Measurements from ENCODE around the gene OPCML.

The OPCML gene

GRCh38 chr11:132872211-132872610 lies 660.1 kb downstream of the OPCML start:
- no peak for DNase-seq

- no peak for DNase-seq
Measured at GRCh38 chr11:132866783-132867545, 665.3 kb downstream of the OPCML start.

- DNase-seq: no peak
Measured at GRCh38 chr11:132865623-132866022, 666.7 kb downstream of the OPCML start.

- DNase-seq: no peak
Measured at GRCh38 chr11:132864811-132865576, 667.3 kb downstream of the OPCML start.

GRCh38 chr11:132862933-132863332 lies 669.4 kb downstream of the OPCML start:
- no peak for DNase-seq

GRCh38 chr11:132862137-132862536 lies 670.2 kb downstream of the OPCML start:
- DNase-seq: no peak

GRCh38 chr11:132859306-132859705 lies 673.0 kb downstream of the OPCML start:
- no peak for DNase-seq

GRCh38 chr11:132858223-132858622 lies 674.1 kb downstream of the OPCML start:
- DNase-seq: no peak

- DNase-seq: no peak
Measured at GRCh38 chr11:132856032-132856431, 676.3 kb downstream of the OPCML start.

- DNase-seq: no peak
Measured at GRCh38 chr11:132855516-132855915, 676.8 kb downstream of the OPCML start.

- no peak for DNase-seq
Measured at GRCh38 chr11:132853886-132854285, 678.4 kb downstream of the OPCML start.

- DNase-seq: no peak
Measured at GRCh38 chr11:132852361-132852760, 679.9 kb downstream of the OPCML start.

- no peak for DNase-seq
Measured at GRCh38 chr11:132851247-132851646, 681.1 kb downstream of the OPCML start.

GRCh38 chr11:132850266-132850665 lies 682.0 kb downstream of the OPCML start:
- no peak for DNase-seq

GRCh38 chr11:132848336-132848735 lies 684.0 kb downstream of the OPCML start:
- DNase-seq: no peak

GRCh38 chr11:132846075-132846474 lies 686.2 kb downstream of the OPCML start:
- DNase-seq: no peak

GRCh38 chr11:132844956-132845696 lies 687.2 kb downstream of the OPCML start:
- no peak for DNase-seq

GRCh38 chr11:132840660-132841059 lies 691.6 kb downstream of the OPCML start:
- no peak for DNase-seq

GRCh38 chr11:132840191-132840590 lies 692.1 kb downstream of the OPCML start:
- DNase-seq: no peak

GRCh38 chr11:132839236-132839945 lies 692.9 kb downstream of the OPCML start:
- no peak for DNase-seq

GRCh38 chr11:132838627-132839026 lies 693.7 kb downstream of the OPCML start:
- no peak for DNase-seq

- no peak for DNase-seq
Measured at GRCh38 chr11:132831272-132831671, 701.0 kb downstream of the OPCML start.

GRCh38 chr11:132824642-132825041 lies 707.7 kb downstream of the OPCML start:
- DNase-seq: no peak
